Smooth muscle cell of the umbilical artery (primary cell): ENCODE data around the gene SLC22A16. TPM values are rescaled to one million over a fixed set of nuclear protein-coding genes. Genes with fewer than 3 reads are reported as not detected.

Experiments
- total RNA-seq: library from RNA; depleted of rRNA; stranded (reverse); fragments of >200 nt; gene quantifications from 2 replicates; pipeline ENCODE4 v1.2.3, GENCODE V29; 2014

Gene SLC22A16, protein sequence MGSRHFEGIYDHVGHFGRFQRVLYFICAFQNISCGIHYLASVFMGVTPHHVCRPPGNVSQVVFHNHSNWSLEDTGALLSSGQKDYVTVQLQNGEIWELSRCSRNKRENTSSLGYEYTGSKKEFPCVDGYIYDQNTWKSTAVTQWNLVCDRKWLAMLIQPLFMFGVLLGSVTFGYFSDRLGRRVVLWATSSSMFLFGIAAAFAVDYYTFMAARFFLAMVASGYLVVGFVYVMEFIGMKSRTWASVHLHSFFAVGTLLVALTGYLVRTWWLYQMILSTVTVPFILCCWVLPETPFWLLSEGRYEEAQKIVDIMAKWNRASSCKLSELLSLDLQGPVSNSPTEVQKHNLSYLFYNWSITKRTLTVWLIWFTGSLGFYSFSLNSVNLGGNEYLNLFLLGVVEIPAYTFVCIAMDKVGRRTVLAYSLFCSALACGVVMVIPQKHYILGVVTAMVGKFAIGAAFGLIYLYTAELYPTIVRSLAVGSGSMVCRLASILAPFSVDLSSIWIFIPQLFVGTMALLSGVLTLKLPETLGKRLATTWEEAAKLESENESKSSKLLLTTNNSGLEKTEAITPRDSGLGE
- not detected in 2 replicates for total RNA-seq

DNA sequence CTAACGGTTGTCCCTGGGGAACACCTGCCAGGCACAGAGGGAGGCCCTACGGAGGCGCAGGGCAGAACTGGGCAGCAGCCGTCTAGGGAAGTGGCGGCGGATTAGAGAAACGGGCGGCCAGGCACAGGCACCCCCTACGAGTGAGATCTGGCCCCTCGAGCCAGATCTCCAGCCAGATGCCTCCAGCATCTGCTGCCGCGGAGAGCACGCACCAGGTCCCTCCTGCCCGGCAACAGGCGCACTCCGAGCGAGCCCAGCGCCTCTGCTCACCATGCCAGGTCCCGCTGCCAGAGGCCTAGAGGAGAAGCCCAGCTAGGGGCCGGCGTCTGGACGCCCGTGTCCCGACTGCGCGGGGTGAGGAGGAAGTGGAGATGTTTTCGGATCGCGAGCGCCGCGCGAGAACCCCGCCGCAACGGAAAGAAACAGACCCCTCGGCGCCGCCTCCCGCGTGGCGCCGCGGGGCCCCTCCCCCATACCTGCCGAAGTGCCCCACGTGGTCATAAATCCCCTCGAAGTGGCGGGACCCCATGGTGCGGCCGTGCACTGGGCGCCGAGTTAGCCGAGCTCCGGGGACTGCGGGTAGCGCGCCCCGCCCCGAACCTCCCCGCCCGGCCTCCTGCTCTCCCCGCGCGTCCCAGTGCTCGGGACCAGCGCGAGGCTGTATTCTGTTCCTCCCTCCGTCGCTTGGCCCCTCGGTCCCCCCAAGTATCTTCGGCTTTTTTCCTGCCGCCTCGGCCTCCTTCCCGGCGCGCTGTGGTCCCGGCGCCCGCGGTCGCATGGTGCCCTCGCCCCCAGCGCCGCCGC lies at the start of gene SLC22A16:
Gene SLC22A16, minus strand, starts transcription at position 568 of the 804 bp plus-strand sequence. Its CDS starts 39 bp downstream, at position 529.

GRCh38 chr6:110415086-110415916 lies 61.1 kb downstream of the SLC22A16 start, which contains the start of gene DDO:
Gene DDO (minus strand): TSS chr6:110415575. CDS start chr6:110413462, 2,113 bp downstream.

Other genes starting within 250 kb of the SLC22A16 start
- gene METTL24, start 118.3 kb downstream of the SLC22A16 start, total RNA-seq: not detected in 2 replicates
- under 0.01 and 0.23 TPM in 2 replicates for gene DDO, start 61.0 kb downstream of the SLC22A16 start, total RNA-seq